Right hindlimb (tissue), 1 donor: Measurements from ENCODE around the gene NTSR1.
A peak's percentile ranks its signal among the peaks of the same experiment; 100 is the strongest.

ENCODE experiments used
- DNase-seq: peaks from one replicate; pipeline ENCODE4 v3.0.0-alpha.2; 2018

The NTSR1 gene

GRCh38 chr20:62741191-62741691 lies 32.6 kb downstream of the NTSR1 start:
- DNase-seq: peak; percentile 27

- DNase-seq: no peak
Observed at GRCh38 chr20:62741701-62742491, 33.3 kb downstream of the NTSR1 start.

GRCh38 chr20:62742550-62742949 lies 33.9 kb downstream of the NTSR1 start:
- no peak for DNase-seq

GRCh38 chr20:62742979-62743776 lies 34.5 kb downstream of the NTSR1 start:
- peak; percentile 15 for DNase-seq

- no peak for DNase-seq
Observed at GRCh38 chr20:62743777-62744317, 35.2 kb downstream of the NTSR1 start.

GRCh38 chr20:62744741-62745191 lies 36.1 kb downstream of the NTSR1 start:
- DNase-seq: peak; percentile 24

- peak; percentile 42 for DNase-seq
Observed at GRCh38 chr20:62745279-62745951, 36.8 kb downstream of the NTSR1 start.

- peak; percentile 15 for DNase-seq
Observed at GRCh38 chr20:62745952-62746288, 37.3 kb downstream of the NTSR1 start.

- DNase-seq: no peak
Observed at GRCh38 chr20:62748311-62748710, 39.7 kb downstream of the NTSR1 start.

- DNase-seq: no peak
Observed at GRCh38 chr20:62749851-62750445, 41.3 kb downstream of the NTSR1 start.

- no peak for DNase-seq
Observed at GRCh38 chr20:62751551-62752150, 43.0 kb downstream of the NTSR1 start.

GRCh38 chr20:62752181-62752670 lies 43.6 kb downstream of the NTSR1 start:
- DNase-seq: no peak

- DNase-seq: no peak
Observed at GRCh38 chr20:62752671-62753501, 44.2 kb downstream of the NTSR1 start.

GRCh38 chr20:62753626-62754025 lies 45.0 kb downstream of the NTSR1 start:
- DNase-seq: no peak

GRCh38 chr20:62754122-62754990 lies 45.7 kb downstream of the NTSR1 start:
- DNase-seq: no peak

- DNase-seq: no peak
Observed at GRCh38 chr20:62754991-62755356, 46.3 kb downstream of the NTSR1 start.

GRCh38 chr20:62755817-62756724 lies 47.4 kb downstream of the NTSR1 start:
- no peak for DNase-seq

- no peak for DNase-seq
Observed at GRCh38 chr20:62758226-62758912, 49.7 kb downstream of the NTSR1 start.
